A549 (cell line): ENCODE data around the gene COL24A1. TPM values are rescaled to one million over a fixed set of nuclear protein-coding genes. Genes with fewer than 3 reads are reported as not detected.

Experiments
- ATAC-seq, 2 experiments: fragments of 200-7000 bp in 1 of 2; fragments of >200 bp in 1 of 2; cut with Nextera tagmentation in 1 of 2; cut with Tn5 transposase in 1 of 2; 3 replicates each; pipeline versions ENCODE4 v1.8.0 to v1.9.1; 2018 to 2020; ENCODE audit warnings: mild to moderate bottlenecking in 1 of 2, moderate library complexity in 1 of 2
- CTCF ChIA-PET: fragments of 300-600 bp; sonication (Branson Sonifier 250); formaldehyde crosslinking; extraction: SDS; loops from one replicate; lab custom pipeline; 2021; ENCODE audit warnings: antibody characterized with exemption, inconsistent platforms; lab: Yijun Ruan, JAX
- POLR2A ChIA-PET: fragments of 350-600 bp; formaldehyde crosslinking; extraction: SDS; loops from one replicate; lab custom pipeline; 2021; ENCODE audit warnings: antibody characterized with exemption, inconsistent platforms; lab: Yijun Ruan, JAX
- DNase-seq, 2 experiments: peaks; one replicate each; pipeline versions ENCODE4 v3.0.0 to v3.0.0-alpha.2; 2011 to 2016; ENCODE audit warnings: low read depth in 1 of 2, low spot score in 1 of 2
- FAIRE-seq: peaks from 2 replicates; lab custom pipeline; 2011; peaks lifted over from hg19 to GRCh38; lab: Jason Lieb, UNC
- H3K27ac ChIP-seq, 2 experiments: fragments of >200 bp; sonication (Bioruptor Twin); formaldehyde crosslinking; 3 replicates each; pipeline ENCODE4 v1.5.1; 2016 to 2017
- H3K4me1 ChIP-seq: fragments of >200 bp; sonication (Bioruptor Twin); formaldehyde crosslinking; 3 replicates; pipeline ENCODE4 v1.6.1; 2016
- H3K4me2 ChIP-seq: fragments of >200 bp; sonication (Bioruptor Twin); formaldehyde crosslinking; 3 replicates; pipeline ENCODE4 v1.6.1; 2016
- H3K4me3 ChIP-seq: fragments of >200 bp; sonication (Bioruptor Twin); formaldehyde crosslinking; 3 replicates; pipeline ENCODE4 v1.5.1; 2016
- H3K9me3 ChIP-seq: fragments of >200 bp; sonication (Bioruptor Twin); formaldehyde crosslinking; 3 replicates; pipeline ENCODE4 v1.6.1; 2016
- BCL3 ChIP-seq: fragments of >200 bp; sonication (Bioruptor Twin); formaldehyde crosslinking; IDR thresholded peaks from 3 replicates; pipeline ENCODE4 v1.6.1; 2016
- CBX2 ChIP-seq: fragments of 200-600 bp; sonication (generic); IDR thresholded peaks from 2 replicates; pipeline ENCODE4 v1.6.1; 2016; ENCODE audit warnings: low read depth, mild to moderate bottlenecking, borderline replicate concordance
- CTCF ChIP-seq: fragments of >200 bp; sonication (Bioruptor Twin); formaldehyde crosslinking; IDR thresholded peaks from 3 replicates; pipeline ENCODE4 v1.5.1; 2016
- EHMT2 ChIP-seq: fragments of 200-600 bp; sonication (generic); IDR thresholded peaks from 2 replicates; pipeline ENCODE4 v1.6.1; 2016; ENCODE audit warnings: antibody characterized with exemption, low read depth, mild to moderate bottlenecking, moderate library complexity
- ESRRA ChIP-seq: fragments of 150-350 bp; IDR thresholded peaks from 2 replicates; pipeline ENCODE4 v1.6.1; 2014; ENCODE audit warnings: mild to moderate bottlenecking, low read length, borderline replicate concordance
- FOSB ChIP-seq: fragments of 250-450 bp; sonication (Bioruptor Pico); IDR thresholded peaks from 2 replicates; pipeline ENCODE4 v1.5.0; 2020; ENCODE audit warnings: mild to moderate bottlenecking, moderate library complexity
- HMGXB4 ChIP-seq: fragments of 250-450 bp; sonication (Bioruptor Pico); IDR thresholded peaks from 2 replicates; pipeline ENCODE4 v1.5.0; 2021; ENCODE audit warnings: mild to moderate bottlenecking, moderate library complexity, borderline replicate concordance
- HOXA7 ChIP-seq: fragments of 250-450 bp; sonication (Bioruptor Pico); IDR thresholded peaks from 2 replicates; pipeline ENCODE4 v1.5.0; 2020; ENCODE audit warnings: mild to moderate bottlenecking, moderate library complexity
- HOXB13 ChIP-seq: fragments of 250-450 bp; sonication (Bioruptor Pico); IDR thresholded peaks from 2 replicates; pipeline ENCODE4 v1.5.0; 2020; ENCODE audit warnings: low read depth, mild to moderate bottlenecking, moderate library complexity
- HOXB5 ChIP-seq: fragments of 250-450 bp; sonication (Bioruptor Pico); IDR thresholded peaks from 2 replicates; pipeline ENCODE4 v1.5.0; 2020; ENCODE audit warnings: mild to moderate bottlenecking, moderate library complexity
- JUN ChIP-seq, 2 experiments: fragments of >200 bp; sonication (Bioruptor Twin); formaldehyde crosslinking; IDR thresholded peaks; 2 replicates in 1 of 2; 3 replicates in 1 of 2; pipeline ENCODE4 v1.6.1; 2016 to 2017
- JUNB ChIP-seq: fragments of >200 bp; sonication (Bioruptor Twin); formaldehyde crosslinking; IDR thresholded peaks from 2 replicates; pipeline ENCODE4 v1.6.1; 2016
- MAFK ChIP-seq: fragments of 450-650 bp; IDR thresholded peaks from 2 replicates; pipeline ENCODE4 v1.6.1; 2014; ENCODE audit not compliant: partially characterized antibody
- MYC ChIP-seq: IDR thresholded peaks from 2 replicates; pipeline ENCODE4 v1.6.1; 2012; ENCODE audit warnings: mild to moderate bottlenecking, inconsistent platforms, low read length, improper control_type of control experiment, borderline replicate concordance
- NR3C1 ChIP-seq: fragments of >200 bp; sonication (Bioruptor Twin); formaldehyde crosslinking; IDR thresholded peaks from 3 replicates; pipeline ENCODE4 v1.6.1; 2017
- PHF8 ChIP-seq: fragments of 200-600 bp; sonication (generic); IDR thresholded peaks from 2 replicates; pipeline ENCODE4 v1.6.1; 2016; ENCODE audit warnings: low read depth, mild to moderate bottlenecking, antibody characterized with exemption, moderate library complexity, borderline replicate concordance
- POLR2A ChIP-seq: IDR thresholded peaks from 2 replicates; pipeline ENCODE4 v1.6.1; 2012; ENCODE audit warnings: mild to moderate bottlenecking, low read length
- RCOR1 ChIP-seq: fragments of 150-350 bp; IDR thresholded peaks from 2 replicates; pipeline ENCODE4 v1.6.1; 2014; ENCODE audit warnings: antibody characterized with exemption, low read length, low read depth
- RNF2 ChIP-seq: fragments of 200-600 bp; sonication (generic); IDR thresholded peaks from 2 replicates; pipeline ENCODE4 v1.6.1; 2016; ENCODE audit warnings: low read depth, mild to moderate bottlenecking, antibody characterized with exemption, moderate library complexity, borderline replicate concordance
- ZC3H11A ChIP-seq: fragments of 450-650 bp; IDR thresholded peaks from 2 replicates; pipeline ENCODE4 v1.6.1; 2014; ENCODE audit warnings: antibody characterized with exemption, mild to moderate bottlenecking
- ZFP36 ChIP-seq: fragments of 450-650 bp; IDR thresholded peaks from 2 replicates; pipeline ENCODE4 v1.6.1; 2014; ENCODE audit warnings: borderline replicate concordance; ENCODE audit not compliant: partially characterized antibody
- ZSCAN20 ChIP-seq: fragments of 250-450 bp; sonication (Bioruptor Pico); IDR thresholded peaks from 2 replicates; pipeline ENCODE4 v1.8.0; 2022; ENCODE audit warnings: mild to moderate bottlenecking, moderate library complexity
- whole genome bisulfite sequencing: methylation state at CpG from one replicate; pipeline ENCODE4 v1.1.6; 2017; ENCODE audit errors: missing lambda C conversion rate; 5-methylcytosine and 5-hydroxymethylcytosine counted together
- polyA plus RNA-seq, 4 experiments: library from polyadenylated mRNA; depleted of rRNA in 3 of 4; stranded (reverse); fragments of >200 nt; fragmentation: RNase III in 1 of 4; extraction: RNeasy Plus Mini Kit Qiagen cat#74134 plus additional on column Dnase treatment in 1 of 4; gene quantifications; 2 replicates in 3 of 4; 3 replicates in 1 of 4; pipeline ENCODE4 v1.2.3, GENCODE V29; 2011 to 2017
- TF ChIP-seq, protein P1 (sequence below): IDR thresholded peaks from 2 replicates; pipeline ENCODE4 v1.6.1; 2012

COL24A1 gene
- polyA plus RNA-seq, 2 of the 4 experiments (the other 2 are of a cell fraction): 0.03 to 0.13 TPM

DNA sequence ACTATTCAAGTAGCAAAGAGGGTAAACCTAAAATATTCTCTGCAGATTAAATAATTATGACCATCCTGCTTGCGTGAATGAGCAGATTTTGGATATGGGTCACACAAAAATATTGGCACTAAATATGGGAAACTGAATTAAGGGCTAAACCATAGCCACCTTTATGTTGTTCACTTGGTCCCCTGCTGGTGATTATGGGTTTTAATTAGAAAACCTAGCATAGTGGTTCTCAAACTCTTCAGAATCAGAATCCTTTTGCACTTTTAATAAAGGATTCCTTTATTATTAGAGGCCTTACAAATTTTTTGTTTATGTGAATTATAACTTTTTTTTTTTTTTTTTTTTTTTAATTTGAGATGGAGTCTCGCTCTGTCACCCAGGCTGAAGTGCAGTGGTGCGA is 409.8 kb downstream of the COL24A1 start:
- POLR2A ChIA-PET: no interaction called here
- Histone ChIP-seq H3K4me2 (no peak overlapping the region), H3K4me3 (no peak overlapping the region), H3K9me3 (no peaks in the 10 kb centered on the region), H3K27ac (no peak overlapping the region), H3K4me1 (no peaks in the 10 kb centered on the region)
- TF ChIP-seq FOSB (CRISPR knock-in tag) (no peak), EHMT2 (no peak), JUNB (no peak), BCL3 (no peak), JUN (IDR thresholded peaks at IDR 0.05) (no peak), HOXB5 (CRISPR knock-in tag) (no peak), HOXB13 (CRISPR knock-in tag) (no peak), ESRRA (no peak)
- DNase-seq (no peak), ATAC-seq (no peak), FAIRE-seq (no peak)
- 97% methylated on average over 3 of the region's 3 CpGs for WGBS
- CTCF ChIA-PET: no interaction called here

GRCh38 chr1:85743814-85744213 is 412.8 kb downstream of the COL24A1 start:
- Histone ChIP-seq H3K27ac (no peak overlapping the region), H3K4me1 (no peaks in the 10 kb centered on the region), H3K9me3 (no peaks in the 10 kb centered on the region), H3K4me3 (no peak overlapping the region), H3K4me2 (no peak overlapping the region)
- ChIA-PET CTCF (no interaction called here), POLR2A (no interaction called here)
- ATAC-seq: no peak
- WGBS: 81% methylated on average over 3 of the region's 3 CpGs
- no peak for DNase-seq
- TF ChIP-seq EHMT2: no peak
- TF ChIP-seq HOXA7: no peak
- no peak for TF ChIP-seq ZSCAN20 (CRISPR knock-in tag)
- no peak for TF ChIP-seq JUN (IDR thresholded peaks at IDR 0.05)
- no peak for TF ChIP-seq CBX2
- TF ChIP-seq MYC: no peak
- no peak for TF ChIP-seq RNF2
- no peak for TF ChIP-seq POLR2A
- TF ChIP-seq, protein P1, sequence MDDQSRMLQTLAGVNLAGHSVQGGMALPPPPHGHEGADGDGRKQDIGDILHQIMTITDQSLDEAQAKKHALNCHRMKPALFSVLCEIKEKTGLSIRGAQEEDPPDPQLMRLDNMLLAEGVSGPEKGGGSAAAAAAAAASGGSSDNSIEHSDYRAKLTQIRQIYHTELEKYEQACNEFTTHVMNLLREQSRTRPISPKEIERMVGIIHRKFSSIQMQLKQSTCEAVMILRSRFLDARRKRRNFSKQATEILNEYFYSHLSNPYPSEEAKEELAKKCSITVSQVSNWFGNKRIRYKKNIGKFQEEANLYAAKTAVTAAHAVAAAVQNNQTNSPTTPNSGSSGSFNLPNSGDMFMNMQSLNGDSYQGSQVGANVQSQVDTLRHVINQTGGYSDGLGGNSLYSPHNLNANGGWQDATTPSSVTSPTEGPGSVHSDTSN: no peak
- TF ChIP-seq NR3C1: no peak
- no peak for TF ChIP-seq RCOR1
- no peak for TF ChIP-seq ZFP36
- TF ChIP-seq PHF8: no peak
- no peak for TF ChIP-seq MAFK
- no peak for TF ChIP-seq JUNB
- no peak for FAIRE-seq

GRCh38 chr1:85734931-85735330 is 421.6 kb downstream of the COL24A1 start:
- H3K4me3 ChIP-seq: no peak overlapping the region
- no peak for TF ChIP-seq BCL3
- no peak for TF ChIP-seq RNF2
- TF ChIP-seq HMGXB4 (CRISPR knock-in tag): no peak
- no peak for TF ChIP-seq JUN (IDR thresholded peaks at IDR 0.05)
- TF ChIP-seq CTCF: no peak
- no peak for TF ChIP-seq ZC3H11A
- ChIA-PET CTCF (no interaction called here), POLR2A (no interaction called here)
- ATAC-seq: peak in 1 of 2 experiments; percentile 78; a peak in 3 of 6 replicates
- H3K9me3 ChIP-seq: no peaks in the 10 kb centered on the region
- H3K4me1 ChIP-seq: 0 out of 3 replicates have a peak, but pooled peaks cover 11% of the 10 kb centered on the region
- 35% methylated on average over 1 of the region's 1 CpG for WGBS
- peak in 1 of 2 experiments; percentile 45 for DNase-seq
- H3K27ac ChIP-seq: peak overlapping the region in 1 of 2 experiments; percentile 34; a peak in 1 of 6 replicates
- FAIRE-seq: no peak
- peak overlapping the region; percentile 32 for H3K4me2 ChIP-seq
